ENCODE measurements around the gene UTP11. TPM values are rescaled to one million over a fixed set of nuclear protein-coding genes. Genes with fewer than 3 reads are reported as not detected.

Gene UTP11
- total RNA-seq, 1 donor from 2014 or later: 29.1 TPM

DNA sequence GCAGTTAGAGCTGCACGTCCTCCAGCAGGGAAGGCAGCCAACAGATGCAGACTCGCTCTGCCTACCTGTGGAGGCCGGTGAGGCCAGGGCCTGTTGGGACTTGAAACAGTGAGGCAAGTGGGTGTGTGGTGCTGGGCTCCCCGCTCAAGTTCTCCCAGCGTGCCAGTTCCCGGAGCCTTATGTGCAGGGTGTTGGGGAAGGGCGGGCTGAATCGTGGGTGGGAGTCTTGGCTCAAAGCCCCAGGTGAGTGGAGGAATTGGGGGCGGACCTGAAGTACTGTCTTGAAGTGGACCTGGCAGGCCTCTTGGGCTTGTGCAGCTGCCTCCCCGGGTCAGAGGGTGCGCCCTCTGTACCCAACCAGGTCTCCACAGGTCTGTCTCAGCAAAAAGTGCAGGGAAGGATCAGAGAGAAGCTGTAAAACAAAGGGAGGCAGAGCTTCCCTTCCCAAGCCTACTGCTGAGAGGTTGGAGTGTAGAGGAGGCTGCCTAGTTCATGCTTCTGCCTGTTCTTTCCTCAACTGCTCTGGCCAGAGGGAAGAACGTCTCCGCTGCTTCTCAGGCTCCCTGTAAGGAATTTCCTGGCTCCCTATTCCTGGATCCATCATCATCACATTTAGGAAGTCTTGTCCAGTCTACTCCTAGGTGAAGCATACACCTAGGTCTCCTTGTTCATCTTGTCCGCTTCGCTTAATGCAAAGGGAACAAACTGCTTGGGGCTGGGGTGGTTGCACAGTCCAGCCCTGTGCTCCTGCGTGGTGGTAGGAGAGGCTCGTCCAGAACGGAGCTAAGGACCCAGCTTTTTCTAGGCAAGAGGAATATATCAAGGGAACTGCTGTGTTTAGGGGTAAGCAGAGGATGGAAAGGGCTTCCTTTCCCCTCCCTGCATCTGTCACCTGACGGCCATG is 14.9 kb downstream of the UTP11 start:
- Histone ChIP-seq H3K27ac (no peak overlapping the region), H3K36me3 (peaks cover 37% of the 10 kb centered on the region), H3K4me1 (peaks cover 22% of the 10 kb centered on the region), H3K9me3 (no peaks in the 10 kb centered on the region), H3K27me3 (no peaks in the 10 kb centered on the region), H3K4me3 (no peak overlapping the region)
- peak; percentile 75 for DNase-seq
- intact Hi-C loops (cut with DNase I): loop anchor here (10.0 kb wide), 1 partner anchor 807 kb away; no protein-coding TSS in a partner anchor
- ATAC-seq: peak; percentile 54
- TF ChIP-seq, protein P1, sequence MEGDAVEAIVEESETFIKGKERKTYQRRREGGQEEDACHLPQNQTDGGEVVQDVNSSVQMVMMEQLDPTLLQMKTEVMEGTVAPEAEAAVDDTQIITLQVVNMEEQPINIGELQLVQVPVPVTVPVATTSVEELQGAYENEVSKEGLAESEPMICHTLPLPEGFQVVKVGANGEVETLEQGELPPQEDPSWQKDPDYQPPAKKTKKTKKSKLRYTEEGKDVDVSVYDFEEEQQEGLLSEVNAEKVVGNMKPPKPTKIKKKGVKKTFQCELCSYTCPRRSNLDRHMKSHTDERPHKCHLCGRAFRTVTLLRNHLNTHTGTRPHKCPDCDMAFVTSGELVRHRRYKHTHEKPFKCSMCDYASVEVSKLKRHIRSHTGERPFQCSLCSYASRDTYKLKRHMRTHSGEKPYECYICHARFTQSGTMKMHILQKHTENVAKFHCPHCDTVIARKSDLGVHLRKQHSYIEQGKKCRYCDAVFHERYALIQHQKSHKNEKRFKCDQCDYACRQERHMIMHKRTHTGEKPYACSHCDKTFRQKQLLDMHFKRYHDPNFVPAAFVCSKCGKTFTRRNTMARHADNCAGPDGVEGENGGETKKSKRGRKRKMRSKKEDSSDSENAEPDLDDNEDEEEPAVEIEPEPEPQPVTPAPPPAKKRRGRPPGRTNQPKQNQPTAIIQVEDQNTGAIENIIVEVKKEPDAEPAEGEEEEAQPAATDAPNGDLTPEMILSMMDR (IDR thresholded peaks at IDR 0.05): no peak

DNA sequence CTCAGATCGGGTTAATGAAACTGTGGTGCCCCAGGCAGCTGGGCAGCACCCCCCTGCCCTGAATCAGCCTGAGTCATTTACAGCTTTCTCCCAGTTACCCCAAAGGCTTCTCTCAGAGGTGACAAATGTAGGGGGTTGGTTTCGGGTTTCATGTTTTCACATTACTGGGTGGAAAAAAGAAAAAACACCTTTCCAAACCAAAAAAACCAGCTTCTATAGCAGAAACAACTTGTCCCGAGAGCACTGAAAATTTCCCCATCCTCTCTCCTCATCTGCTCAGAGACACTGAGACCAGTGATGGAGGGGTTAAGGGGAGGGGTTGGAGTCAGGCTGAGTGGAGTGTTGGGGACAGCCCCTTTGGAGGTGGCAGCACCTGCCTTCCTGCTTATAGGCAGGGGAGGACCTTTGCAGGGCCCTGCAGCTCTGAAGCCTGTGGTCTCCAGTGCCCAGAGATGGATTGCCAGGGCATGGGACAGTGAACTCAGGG is 15.6 kb downstream of the UTP11 start:
- Histone ChIP-seq H3K27ac (no peak overlapping the region), H3K9me3 (no peaks in the 10 kb centered on the region), H3K27me3 (no peaks in the 10 kb centered on the region), H3K4me3 (no peak overlapping the region), H3K4me1 (peaks cover 22% of the 10 kb centered on the region), H3K36me3 (peaks cover 30% of the 10 kb centered on the region)
- TF ChIP-seq, protein P1 (IDR thresholded peaks at IDR 0.05): no peak
- ATAC-seq (no peak), DNase-seq (peak; percentile 30)
- intact Hi-C loops (cut with DNase I): loop anchor here (10.0 kb wide), 1 partner anchor 807 kb away; no protein-coding TSS in a partner anchor

GRCh38 chr1:38028671-38029070 is 16.1 kb downstream of the UTP11 start:
- Histone ChIP-seq H3K9me3 (no peaks in the 10 kb centered on the region), H3K4me1 (peaks cover 22% of the 10 kb centered on the region), H3K36me3 (peaks cover 25% of the 10 kb centered on the region), H3K4me3 (no peak overlapping the region), H3K27me3 (no peaks in the 10 kb centered on the region), H3K27ac (no peak overlapping the region)
- DNase-seq (no peak), ATAC-seq (no peak)
- intact Hi-C loops (cut with DNase I): loop anchor here (10.0 kb wide), 1 partner anchor 806 kb away; no protein-coding TSS in a partner anchor
- TF ChIP-seq, protein P1 (IDR thresholded peaks at IDR 0.05): no peak

GRCh38 chr1:38029081-38029681 is 16.6 kb downstream of the UTP11 start:
- TF ChIP-seq, protein P1 (IDR thresholded peaks at IDR 0.05): no peak
- ATAC-seq (no peak), DNase-seq (no peak)
- no peak overlapping the region for H3K27ac ChIP-seq
- no peaks in the 10 kb centered on the region for H3K27me3 ChIP-seq
- intact Hi-C loops (cut with DNase I): loop anchor here (10.0 kb wide), 1 partner anchor 806 kb away; no protein-coding TSS in a partner anchor
- H3K4me1 ChIP-seq: peaks cover 22% of the 10 kb centered on the region
- no peak overlapping the region for H3K4me3 ChIP-seq
- no peaks in the 10 kb centered on the region for H3K9me3 ChIP-seq
- peaks cover 19% of the 10 kb centered on the region for H3K36me3 ChIP-seq

GRCh38 chr1:38029685-38030511 is 17.4 kb downstream of the UTP11 start:
- TF ChIP-seq, protein P1 (IDR thresholded peaks at IDR 0.05): no peak
- H3K4me3 ChIP-seq: no peak overlapping the region
- no peak overlapping the region for H3K27ac ChIP-seq
- ATAC-seq (peak; percentile 31), DNase-seq (no peak)
- intact Hi-C loops (cut with DNase I): loop anchor here (10.0 kb wide), 1 partner anchor 805 kb away; no protein-coding TSS in a partner anchor
- H3K4me1 ChIP-seq: peaks cover 22% of the 10 kb centered on the region
- peaks cover 14% of the 10 kb centered on the region for H3K36me3 ChIP-seq
- H3K27me3 ChIP-seq: no peaks in the 10 kb centered on the region
- H3K9me3 ChIP-seq: no peaks in the 10 kb centered on the region
